OCI-LY1 (cell line): ENCODE results near the gene PEX13.

Experiments
- H2AFZ ChIP-seq: fragments of 200-600 bp; sonication (generic), shearing (Covaris generic); 2 replicates; pipeline ENCODE4 v1.6.0; 2014; ENCODE audit warnings: antibody characterized with exemption, mild to moderate bottlenecking, low read length
- H3F3A ChIP-seq: fragments of 200-600 bp; sonication (generic), shearing (Covaris generic); 2 replicates; pipeline ENCODE4 v1.6.0; 2014; ENCODE audit warnings: mild to moderate bottlenecking, antibody characterized with exemption, low read length, moderate library complexity; ENCODE audit not compliant: insufficient read depth
- H3K27ac ChIP-seq: fragments of 200-600 bp; sonication (generic); 2 replicates; pipeline ENCODE4 v1.5.1; 2014; ENCODE audit warnings: low read length, mixed run types, mild to moderate bottlenecking, low read depth; ENCODE audit not compliant: poor library complexity, severe bottlenecking
- H3K27me3 ChIP-seq: fragments of 200-600 bp; sonication (generic); 2 replicates; pipeline ENCODE4 v1.6.0; 2014; ENCODE audit warnings: antibody characterized with exemption, mild to moderate bottlenecking, low read length, moderate library complexity; ENCODE audit not compliant: insufficient read depth
- H3K36me3 ChIP-seq: fragments of 200-600 bp; sonication (generic); 2 replicates; pipeline ENCODE4 v1.6.1; 2014; ENCODE audit warnings: mild to moderate bottlenecking, antibody characterized with exemption, low read length, moderate library complexity, mixed read lengths; ENCODE audit not compliant: insufficient read depth
- H3K4me1 ChIP-seq: fragments of 200-600 bp; sonication (generic); 2 replicates; pipeline ENCODE4 v1.5.1; 2014; ENCODE audit warnings: mild to moderate bottlenecking, low read length, moderate library complexity; ENCODE audit not compliant: insufficient read depth, severe bottlenecking
- H3K4me2 ChIP-seq: fragments of 200-600 bp; sonication (generic), shearing (Covaris generic); 2 replicates; pipeline ENCODE4 v1.6.1; 2014; ENCODE audit warnings: low read length
- H3K4me3 ChIP-seq: fragments of 200-600 bp; sonication (generic); 2 replicates; pipeline ENCODE4 v1.5.1; 2014; ENCODE audit warnings: low read length, low read depth, mild to moderate bottlenecking, mixed read lengths; ENCODE audit not compliant: poor library complexity, severe bottlenecking
- H3K79me2 ChIP-seq: fragments of 200-600 bp; shearing (Covaris generic); 2 replicates; pipeline ENCODE4 v1.6.1; 2016; ENCODE audit warnings: mixed run types, low read length, mixed read lengths; ENCODE audit not compliant: insufficient read depth
- H3K9ac ChIP-seq: fragments of 200-600 bp; sonication (generic), shearing (Covaris generic); 2 replicates; pipeline ENCODE4 v1.6.1; 2014; ENCODE audit warnings: mild to moderate bottlenecking, low read length, mixed read lengths
- H3K9me2 ChIP-seq: fragments of 200-600 bp; sonication (generic), shearing (Covaris generic); 2 replicates; pipeline ENCODE4 v1.6.1; 2014; ENCODE audit warnings: low read depth, mild to moderate bottlenecking, low read length, mixed read lengths
- H3K9me3 ChIP-seq: fragments of 200-600 bp; shearing (Covaris generic); 2 replicates; pipeline ENCODE4 v1.6.1; 2014; ENCODE audit warnings: low read length, mixed read lengths
- H4K20me1 ChIP-seq: fragments of 200-600 bp; sonication (generic), shearing (Covaris generic); 2 replicates; pipeline ENCODE4 v1.6.0; 2016; ENCODE audit warnings: mild to moderate bottlenecking, low read length; ENCODE audit not compliant: insufficient read depth
- CTCF ChIP-seq: fragments of 200-600 bp; sonication (generic), shearing (Covaris generic); IDR thresholded peaks from 2 replicates; pipeline ENCODE4 v1.5.1; 2017; ENCODE audit warnings: mild to moderate bottlenecking, antibody characterized with exemption, low read length, moderate library complexity, mixed read lengths
- EZH2 ChIP-seq: fragments of 200-600 bp; sonication (generic), shearing (Covaris generic); IDR thresholded peaks from 2 replicates; pipeline ENCODE4 v1.8.0; 2017; ENCODE audit warnings: borderline replicate concordance, mixed run types, mild to moderate bottlenecking, antibody characterized with exemption, low read length, moderate library complexity, mixed read lengths

The PEX13 gene

GRCh38 chr2:61042807-61043206 is 25.3 kb downstream of the PEX13 start:
- Histone ChIP-seq H3K4me1 (no peaks in the 10 kb centered on the region), H3K27ac (no peak overlapping the region), H3F3A (no peaks in the 10 kb centered on the region), H3K4me3 (no peak overlapping the region), H2AFZ (no peak overlapping the region), H3K27me3 (no peaks in the 10 kb centered on the region), H4K20me1 (no peaks in the 10 kb centered on the region), H3K4me2 (no peak overlapping the region), H3K36me3 (peaks cover 40% of the 10 kb centered on the region), H3K9ac (no peak overlapping the region), H3K79me2 (no peaks in the 10 kb centered on the region), H3K9me3 (no peaks in the 10 kb centered on the region), H3K9me2 (no peaks in the 10 kb centered on the region)
- no peak for TF ChIP-seq EZH2
- TF ChIP-seq CTCF: no peak

GRCh38 chr2:61044636-61045035 is 27.1 kb downstream of the PEX13 start:
- no peak for TF ChIP-seq CTCF
- H3K9me2 ChIP-seq: no peaks in the 10 kb centered on the region

GRCh38 chr2:61045226-61045625 is 27.7 kb downstream of the PEX13 start:
- Histone ChIP-seq H3K79me2 (no peaks in the 10 kb centered on the region), H3K9ac (no peak overlapping the region), H2AFZ (no peak overlapping the region), H3K9me3 (no peaks in the 10 kb centered on the region), H4K20me1 (no peaks in the 10 kb centered on the region), H3K36me3 (peaks cover 63% of the 10 kb centered on the region), H3F3A (no peaks in the 10 kb centered on the region), H3K4me1 (no peaks in the 10 kb centered on the region), H3K9me2 (no peaks in the 10 kb centered on the region), H3K27ac (no peak overlapping the region), H3K4me3 (no peak overlapping the region), H3K27me3 (no peaks in the 10 kb centered on the region), H3K4me2 (no peak overlapping the region)
- TF ChIP-seq EZH2: no peak

More at GRCh38 chr2:61044636-61045035, 27.1 kb downstream of the PEX13 start:
- Histone ChIP-seq H3K36me3 (peaks cover 58% of the 10 kb centered on the region), H2AFZ (no peak overlapping the region), H3K4me1 (no peaks in the 10 kb centered on the region), H3F3A (no peaks in the 10 kb centered on the region), H3K79me2 (no peaks in the 10 kb centered on the region), H4K20me1 (no peaks in the 10 kb centered on the region), H3K27me3 (no peaks in the 10 kb centered on the region), H3K9ac (no peak overlapping the region), H3K9me3 (no peaks in the 10 kb centered on the region), H3K4me3 (no peak overlapping the region), H3K4me2 (no peak overlapping the region), H3K27ac (no peak overlapping the region)

GRCh38 chr2:61045999-61046398 is 28.5 kb downstream of the PEX13 start:
- peaks cover 71% of the 10 kb centered on the region for H3K36me3 ChIP-seq

More at GRCh38 chr2:61045999-61046398, 28.5 kb downstream of the PEX13 start:
- Histone ChIP-seq H3F3A (no peaks in the 10 kb centered on the region), H3K4me1 (no peaks in the 10 kb centered on the region), H3K79me2 (no peaks in the 10 kb centered on the region), H3K27me3 (no peaks in the 10 kb centered on the region), H3K9ac (no peak overlapping the region), H3K4me3 (no peak overlapping the region), H3K4me2 (no peak overlapping the region), H2AFZ (no peak overlapping the region), H3K9me3 (no peaks in the 10 kb centered on the region), H4K20me1 (no peaks in the 10 kb centered on the region), H3K9me2 (no peaks in the 10 kb centered on the region), H3K27ac (no peak overlapping the region)
- TF ChIP-seq CTCF (no peak), EZH2 (no peak)
